HepG2 (cell line): ENCODE results near the gene GNAT2. TPM values are rescaled to one million over a fixed set of nuclear protein-coding genes. Genes with fewer than 3 reads are reported as not detected.

Experiments used
- ATAC-seq: fragments of 200-7000 bp; cut with Tn5 transposase; 3 replicates; pipeline ENCODE4 v1.9.1; 2020; ENCODE audit warnings: mild to moderate bottlenecking, moderate library complexity
- BruUV-seq: library from RNA; stranded (reverse); fragments of 400-500 nt; replicated peaks from 2 replicates; lab custom pipeline; 2021; lab: Mats Ljungman, UMichigan
- CTCF ChIA-PET: fragments of 300-600 bp; formaldehyde crosslinking; extraction: SDS; loops from one replicate; lab custom pipeline; 2021; ENCODE audit warnings: low total read pairs, inconsistent platforms, low intra/inter-chr PET ratio; lab: Yijun Ruan, JAX
- POLR2A ChIA-PET: fragments of 350-600 bp; sonication (Branson Sonifier 250); formaldehyde crosslinking; loops from one replicate; lab custom pipeline; 2020; ENCODE audit warnings: antibody characterized with exemption, inconsistent platforms; lab: Yijun Ruan, JAX
- DNase-seq: peaks from one replicate; pipeline ENCODE4 v3.0.0-alpha.2; 2015; ENCODE audit warnings: low spot score
- FAIRE-seq: peaks from 3 replicates; lab custom pipeline; 2011; peaks lifted over from hg19 to GRCh38; lab: Jason Lieb, UNC
- H2AFZ ChIP-seq: one replicate; pipeline ENCODE4 v1.6.1; 2011; ENCODE audit warnings: low read length, inconsistent platforms
- H3K27ac ChIP-seq: fragments of 300-600 bp; 3 replicates; pipeline ENCODE4 v1.8.0; 2011; ENCODE audit warnings: mixed run types, mild to moderate bottlenecking, mixed read lengths, low read length, inconsistent platforms; ENCODE audit not compliant: insufficient read depth; ENCODE audit errors: extremely low read length
- H3K27me3 ChIP-seq, 2 experiments: fragments of 200-600 bp in 1 of 2; 2 replicates in 1 of 2; 3 replicates in 1 of 2; pipeline versions ENCODE4 v1.6.0 to v1.8.0; 2011; ENCODE audit warnings: low read length in 2 of 2, mild to moderate bottlenecking in 2 of 2, moderate library complexity in 2 of 2, inconsistent platforms in 1 of 2; ENCODE audit not compliant: insufficient read depth in 2 of 2, control insufficient read depth in 1 of 2
- H3K36me3 ChIP-seq, 2 experiments: fragments of 200-600 bp in 1 of 2; replicated peaks in 1 of 2; 2 replicates in 1 of 2; 3 replicates in 1 of 2; pipeline versions ENCODE4 v1.5.1 to v1.8.0; 2011; ENCODE audit warnings: low read length in 2 of 2, inconsistent platforms in 1 of 2; ENCODE audit not compliant: insufficient read depth in 2 of 2, control insufficient read depth in 1 of 2
- H3K4me1 ChIP-seq: 2 replicates; pipeline ENCODE4 v1.5.1; 2012; ENCODE audit warnings: low read length, inconsistent platforms; ENCODE audit not compliant: insufficient read depth
- H3K4me2 ChIP-seq: 2 replicates; pipeline ENCODE4 v1.6.0; 2011; ENCODE audit warnings: low read depth, low read length, inconsistent platforms
- H3K4me3 ChIP-seq, 3 experiments: fragments of 200-600 bp in 1 of 3; sonication (generic), shearing (Covaris generic) in 1 of 3; replicated peaks in 1 of 3; 2 replicates each; pipeline ENCODE4 v1.5.1; 2011 to 2016; ENCODE audit warnings: low read length in 3 of 3, inconsistent platforms in 2 of 3, low read depth in 2 of 3, mild to moderate bottlenecking in 2 of 3, control low read depth in 1 of 3, mixed read lengths in 1 of 3; ENCODE audit not compliant: insufficient read depth in 1 of 3
- H3K79me2 ChIP-seq: one replicate; pipeline ENCODE4 v1.6.1; 2011; ENCODE audit warnings: low read length, inconsistent platforms; ENCODE audit not compliant: insufficient read depth
- H3K9ac ChIP-seq: 2 replicates; pipeline ENCODE4 v1.6.0; 2011; ENCODE audit warnings: mild to moderate bottlenecking, low read depth, low read length, inconsistent platforms; ENCODE audit not compliant: insufficient read depth
- H3K9me3 ChIP-seq: 2 replicates; pipeline ENCODE4 v1.5.1; 2012; ENCODE audit warnings: mild to moderate bottlenecking, low read length
- H4K20me1 ChIP-seq: 2 replicates; pipeline ENCODE4 v1.6.0; 2011; ENCODE audit warnings: inconsistent platforms, mild to moderate bottlenecking, low read length, moderate library complexity; ENCODE audit not compliant: insufficient read depth
- CREB1 ChIP-seq, 2 experiments: fragments of 450-650 bp in 1 of 2; IDR thresholded peaks; 2 replicates each; pipeline ENCODE4 v1.6.1; 2016 to 2017; ENCODE audit warnings: control low read depth in 1 of 2, mild to moderate bottlenecking in 1 of 2, missing compliant biosample characterization in 1 of 2, missing genetic modification characterization in 1 of 2
- MEF2D ChIP-seq: sonication (generic); formaldehyde crosslinking; IDR thresholded peaks from 2 replicates; pipeline ENCODE4 v1.5.1; 2020; ENCODE audit warnings: mild to moderate bottlenecking, missing genetic modification reagents
- NCOA2 ChIP-seq: sonication (generic); formaldehyde crosslinking; IDR thresholded peaks from 2 replicates; pipeline ENCODE4 v1.8.0; 2022; ENCODE audit warnings: inconsistent platforms
- ZBTB42 ChIP-seq: sonication (generic); formaldehyde crosslinking; IDR thresholded peaks from 2 replicates; pipeline ENCODE4 v1.5.0; 2020; ENCODE audit warnings: mild to moderate bottlenecking, missing genetic modification reagents
- ZFP36 ChIP-seq: fragments of 150-350 bp; IDR thresholded peaks from 2 replicates; pipeline ENCODE4 v1.6.1; 2018; ENCODE audit warnings: borderline replicate concordance, low read length, low read depth; ENCODE audit not compliant: partially characterized antibody
- ZNF143 ChIP-seq: sonication (generic); formaldehyde crosslinking; IDR thresholded peaks from 2 replicates; pipeline ENCODE4 v1.4.0; 2020; ENCODE audit warnings: missing genetic modification reagents
- ZNF292 ChIP-seq: sonication (generic); formaldehyde crosslinking; IDR thresholded peaks from 2 replicates; pipeline ENCODE4 v1.8.1; 2022; ENCODE audit warnings: mild to moderate bottlenecking, low read depth, missing genetic modification reagents, borderline replicate concordance
- ZNF501 ChIP-seq: sonication (generic); formaldehyde crosslinking; IDR thresholded peaks from 2 replicates; pipeline ENCODE4 v1.5.1; 2020; ENCODE audit warnings: mild to moderate bottlenecking, moderate library complexity, missing genetic modification reagents
- ZNF549 ChIP-seq: sonication (generic); formaldehyde crosslinking; IDR thresholded peaks from 2 replicates; pipeline ENCODE4 v1.5.0; 2020; ENCODE audit warnings: missing genetic modification reagents
- ZNF672 ChIP-seq: sonication (generic); formaldehyde crosslinking; IDR thresholded peaks from 2 replicates; pipeline ENCODE4 v1.8.1; 2022; ENCODE audit warnings: missing genetic modification reagents
- ZSCAN9 ChIP-seq: IDR thresholded peaks from 2 replicates; pipeline ENCODE4 v1.6.1; 2016; ENCODE audit warnings: borderline replicate concordance
- WGBS: methylation state at CpG from one replicate; pipeline ENCODE4 v1.1.6; 2017; ENCODE audit warnings: low lambda C conversion rate; 5-methylcytosine and 5-hydroxymethylcytosine counted together
- in situ Hi-C: cut with HindIII; loops from 2 replicates; pipeline ENCODE4 v1.10.0; 2017; ENCODE audit warnings: low pct_unique_long_range_greater_than_20kb; ENCODE audit not compliant: extremely low pct_ligation_motif_present
- intact Hi-C: fragments of 100-400 bp; cut with micrococcal nuclease; formaldehyde crosslinking; loops from one replicate; pipeline ENCODE4 v1.10.0; 2022; ENCODE audit not compliant: unreplicated experiment
- polyA plus RNA-seq, 8 experiments: library from polyadenylated mRNA; depleted of rRNA in 3 of 8; stranded (reverse) in 7 of 8; unstranded in 1 of 8; fragments of >200 nt; fragmentation: Illumina TruSeq in 4 of 8; extraction: Trizol in 4 of 8; gene quantifications; 2 replicates each; pipeline versions ENCODE4 v1.2.1 to v1.2.3, GENCODE V29; 2011 to 2016; ENCODE audit warnings: low read depth in 4 of 8, missing spikeins in 1 of 8, mixed read lengths in 1 of 8; ENCODE audit not compliant: insufficient read depth in 1 of 8
- total RNA-seq, 5 experiments: library from RNA; depleted of rRNA; stranded (reverse); fragments of >200 nt; fragmentation: Illumina TruSeq; extraction: Trizol; gene quantifications; 2 replicates each; pipeline ENCODE4 v1.2.3, GENCODE V29; 2016; ENCODE audit warnings: low read depth in 1 of 5
- TF ChIP-seq, protein P1 (sequence below): sonication (generic); formaldehyde crosslinking; IDR thresholded peaks from 2 replicates; pipeline ENCODE4 v1.8.1; 2023; ENCODE audit warnings: mild to moderate bottlenecking, inconsistent platforms, moderate library complexity, missing genetic modification reagents, borderline replicate concordance
- TF ChIP-seq, protein P2 (sequence below): sonication (generic); formaldehyde crosslinking; IDR thresholded peaks from 2 replicates; pipeline ENCODE4 v1.8.1; 2023; ENCODE audit warnings: mild to moderate bottlenecking, missing genetic modification reagents
- TF ChIP-seq, protein P3 (sequence below): sonication (generic); formaldehyde crosslinking; IDR thresholded peaks from 2 replicates; pipeline ENCODE4 v1.9.0; 2021; ENCODE audit warnings: missing genetic modification reagents, mild to moderate bottlenecking, borderline replicate concordance
- TF ChIP-seq, protein P4 (sequence below): sonication (generic); formaldehyde crosslinking; IDR thresholded peaks from 2 replicates; pipeline ENCODE4 v1.4.0; 2020; ENCODE audit warnings: missing genetic modification reagents, borderline replicate concordance
- TF ChIP-seq, protein P5 (sequence below): sonication (generic); formaldehyde crosslinking; conservative IDR thresholded peaks from 2 replicates; pipeline ENCODE4 v1.4.0; 2020; ENCODE audit warnings: missing genetic modification reagents

GNAT2 gene
- total and polyA plus RNA-seq, 2 of the 13 experiments (the other 11 are each of a cell fraction or from before 2014, with no cell fraction given) = 0.08 to 0.20 TPM

DNA sequence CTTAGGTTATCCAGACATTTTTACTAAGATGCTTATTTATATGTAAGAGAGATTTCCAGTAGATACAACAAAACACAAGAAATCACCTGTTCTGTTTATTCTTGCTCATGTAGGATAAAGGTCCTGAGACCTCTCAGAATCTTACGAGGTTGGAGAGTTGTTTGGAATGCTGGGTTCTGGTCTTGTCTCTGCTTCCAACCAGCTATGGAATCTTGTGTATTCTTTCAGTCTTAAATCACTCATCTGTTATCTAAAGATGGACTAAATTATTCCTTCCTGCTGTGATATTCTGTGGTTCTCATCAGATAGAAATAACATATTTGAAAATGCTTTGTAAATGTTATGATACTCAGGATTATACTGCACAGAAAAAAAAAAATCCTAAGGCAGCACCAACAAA lies 21.3 kb downstream of the GNAT2 start:
- H4K20me1 ChIP-seq = no peaks in the 10 kb centered on the region
- ChIA-PET CTCF (no interaction called here), POLR2A (no interaction called here)
- 100% methylated on average over 1 of the region's 1 CpG for WGBS
- peaks cover 3 to 6% of the 10 kb centered on the region in 2 experiments; a peak in 2 of 5 replicates for H3K36me3 ChIP-seq
- TF ChIP-seq, protein P1, sequence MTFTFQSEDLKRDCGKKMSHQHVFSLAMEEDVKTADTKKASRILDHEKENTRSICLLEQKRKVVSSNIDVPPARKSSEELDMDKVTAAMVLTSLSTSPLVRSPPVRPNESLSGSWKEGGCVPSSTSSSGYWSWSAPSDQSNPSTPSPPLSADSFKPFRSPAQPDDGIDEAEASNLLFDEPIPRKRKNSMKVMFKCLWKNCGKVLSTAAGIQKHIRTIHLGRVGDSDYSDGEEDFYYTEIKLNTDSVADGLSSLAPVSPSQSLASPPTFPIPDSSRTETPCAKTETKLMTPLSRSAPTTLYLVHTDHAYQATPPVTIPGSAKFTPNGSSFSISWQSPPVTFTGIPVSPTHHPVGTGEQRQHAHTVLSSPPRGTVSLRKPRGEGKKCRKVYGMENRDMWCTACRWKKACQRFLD (CRISPR knock-in tag) = no peak
- TF ChIP-seq ZSCAN9 (CRISPR knock-in tag) = no peak
- TF ChIP-seq ZNF672 (CRISPR knock-in tag) = no peak
- TF ChIP-seq, protein P2, sequence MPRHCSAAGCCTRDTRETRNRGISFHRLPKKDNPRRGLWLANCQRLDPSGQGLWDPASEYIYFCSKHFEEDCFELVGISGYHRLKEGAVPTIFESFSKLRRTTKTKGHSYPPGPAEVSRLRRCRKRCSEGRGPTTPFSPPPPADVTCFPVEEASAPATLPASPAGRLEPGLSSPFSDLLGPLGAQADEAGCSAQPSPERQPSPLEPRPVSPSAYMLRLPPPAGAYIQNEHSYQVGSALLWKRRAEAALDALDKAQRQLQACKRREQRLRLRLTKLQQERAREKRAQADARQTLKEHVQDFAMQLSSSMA = no peak
- no peak for TF ChIP-seq ZNF501
- TF ChIP-seq CREB1 (IDR thresholded peaks at IDR 0.05) = no peak
- no peak for TF ChIP-seq CREB1 (CRISPR knock-in tag; IDR thresholded peaks at IDR 0.05)
- no peak for TF ChIP-seq MEF2D (CRISPR knock-in tag)
- TF ChIP-seq ZNF143 (CRISPR knock-in tag) = no peak
- TF ChIP-seq, protein P3, sequence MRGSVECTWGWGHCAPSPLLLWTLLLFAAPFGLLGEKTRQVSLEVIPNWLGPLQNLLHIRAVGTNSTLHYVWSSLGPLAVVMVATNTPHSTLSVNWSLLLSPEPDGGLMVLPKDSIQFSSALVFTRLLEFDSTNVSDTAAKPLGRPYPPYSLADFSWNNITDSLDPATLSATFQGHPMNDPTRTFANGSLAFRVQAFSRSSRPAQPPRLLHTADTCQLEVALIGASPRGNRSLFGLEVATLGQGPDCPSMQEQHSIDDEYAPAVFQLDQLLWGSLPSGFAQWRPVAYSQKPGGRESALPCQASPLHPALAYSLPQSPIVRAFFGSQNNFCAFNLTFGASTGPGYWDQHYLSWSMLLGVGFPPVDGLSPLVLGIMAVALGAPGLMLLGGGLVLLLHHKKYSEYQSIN (CRISPR knock-in tag) = no peak
- no peak for TF ChIP-seq ZNF549 (CRISPR knock-in tag)
- no peak for TF ChIP-seq ZBTB42
- no peak for TF ChIP-seq ZNF292 (CRISPR knock-in tag)
- TF ChIP-seq, protein P4, sequence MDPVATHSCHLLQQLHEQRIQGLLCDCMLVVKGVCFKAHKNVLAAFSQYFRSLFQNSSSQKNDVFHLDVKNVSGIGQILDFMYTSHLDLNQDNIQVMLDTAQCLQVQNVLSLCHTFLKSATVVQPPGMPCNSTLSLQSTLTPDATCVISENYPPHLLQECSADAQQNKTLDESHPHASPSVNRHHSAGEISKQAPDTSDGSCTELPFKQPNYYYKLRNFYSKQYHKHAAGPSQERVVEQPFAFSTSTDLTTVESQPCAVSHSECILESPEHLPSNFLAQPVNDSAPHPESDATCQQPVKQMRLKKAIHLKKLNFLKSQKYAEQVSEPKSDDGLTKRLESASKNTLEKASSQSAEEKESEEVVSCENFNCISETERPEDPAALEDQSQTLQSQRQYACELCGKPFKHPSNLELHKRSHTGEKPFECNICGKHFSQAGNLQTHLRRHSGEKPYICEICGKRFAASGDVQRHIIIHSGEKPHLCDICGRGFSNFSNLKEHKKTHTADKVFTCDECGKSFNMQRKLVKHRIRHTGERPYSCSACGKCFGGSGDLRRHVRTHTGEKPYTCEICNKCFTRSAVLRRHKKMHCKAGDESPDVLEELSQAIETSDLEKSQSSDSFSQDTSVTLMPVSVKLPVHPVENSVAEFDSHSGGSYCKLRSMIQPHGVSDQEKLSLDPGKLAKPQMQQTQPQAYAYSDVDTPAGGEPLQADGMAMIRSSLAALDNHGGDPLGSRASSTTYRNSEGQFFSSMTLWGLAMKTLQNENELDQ (CRISPR knock-in tag) = no peak
- TF ChIP-seq NCOA2 (CRISPR knock-in tag) = no peak
- TF ChIP-seq ZFP36 = no peak
- TF ChIP-seq, protein P5, sequence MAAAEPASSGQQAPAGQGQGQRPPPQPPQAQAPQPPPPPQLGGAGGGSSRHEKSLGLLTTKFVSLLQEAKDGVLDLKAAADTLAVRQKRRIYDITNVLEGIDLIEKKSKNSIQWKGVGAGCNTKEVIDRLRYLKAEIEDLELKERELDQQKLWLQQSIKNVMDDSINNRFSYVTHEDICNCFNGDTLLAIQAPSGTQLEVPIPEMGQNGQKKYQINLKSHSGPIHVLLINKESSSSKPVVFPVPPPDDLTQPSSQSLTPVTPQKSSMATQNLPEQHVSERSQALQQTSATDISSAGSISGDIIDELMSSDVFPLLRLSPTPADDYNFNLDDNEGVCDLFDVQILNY (CRISPR knock-in tag) = no peak
- H2AFZ ChIP-seq = no peak overlapping the region
- FAIRE-seq = no peak
- H3K27ac ChIP-seq = no peak overlapping the region
- H3K79me2 ChIP-seq = no peaks in the 10 kb centered on the region
- intact Hi-C loops (no loop called here), in situ Hi-C loops (no loop called here)
- no peak for DNase-seq
- 0 out of 2 replicates have a peak, but pooled peaks cover 7% of the 10 kb centered on the region for H3K4me1 ChIP-seq
- no peak for ATAC-seq
- H3K9ac ChIP-seq = no peak overlapping the region
- H3K27me3 ChIP-seq = no peaks in the 10 kb centered on the region
- H3K9me3 ChIP-seq = no peaks in the 10 kb centered on the region
- H3K4me2 ChIP-seq = no peak overlapping the region
- BruUV-seq = no TSS peak
- H3K4me3 ChIP-seq = no peak overlapping the region
